ENCODE data around the gene UBE2F. TPM values are rescaled to one million over a fixed set of nuclear protein-coding genes. Genes with fewer than 3 reads are reported as not detected.
"Not testable (repeated sequence)": the region's sequence is repeated elsewhere in the genome, so short reads cannot be mapped to it uniquely, and the experiment has no call there.

Gene UBE2F
- total and polyA plus RNA-seq, 3 experiments from 2014 or later, result 65.8 to 70.7 (median 68.8) TPM

DNA sequence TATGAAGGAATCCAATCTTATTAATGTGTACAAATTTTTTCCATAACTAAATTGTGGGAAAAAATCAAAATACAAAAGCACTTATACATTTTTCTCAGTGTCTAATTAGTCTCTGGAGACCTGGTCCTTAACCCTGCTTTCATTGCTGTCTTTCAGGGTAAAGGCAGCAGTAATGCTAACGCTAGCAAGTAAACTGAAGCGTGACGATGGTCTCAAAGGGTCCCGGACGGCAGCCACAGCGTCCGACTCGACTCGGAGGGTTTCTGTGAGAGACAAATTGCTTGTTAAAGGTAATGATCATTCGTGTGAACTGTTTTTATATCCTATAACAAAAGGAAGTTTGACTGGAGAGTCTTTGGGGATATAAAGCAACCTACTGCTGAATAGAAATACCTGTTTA, 6.1 kb downstream of the UBE2F start:
- ChIA-PET POLR2A (no interaction called here), CTCF (no interaction called here)
- H3K36me3 Mint-ChIP-seq, result peaks cover 0 to 33% (median 9%) of the 10 kb centered on the region in 3 donors
- H3K27me3 Mint-ChIP-seq, result no peaks in the 10 kb centered on the region
- H3K4me1 Mint-ChIP-seq, result peaks cover 45 to 49% (median 48%) of the 10 kb centered on the region in 3 donors
- Histone ChIP-seq H3K27ac (ENCODE audit: low read depth, low read length) (no peak overlapping the region), H3K27me3 (ENCODE audit: insufficient read depth, low read length, poor library complexity, severe bottlenecking) (no peaks in the 10 kb centered on the region), H3K4me3 (ENCODE audit: low read length) (no peak overlapping the region), H3K36me3 (ENCODE audit: insufficient read depth, low read length) (peaks cover 9% of the 10 kb centered on the region), H3K9me3 (ENCODE audit: low read length) (no peaks in the 10 kb centered on the region), H3K4me1 (ENCODE audit: insufficient read depth, low read length) (peaks cover 42% of the 10 kb centered on the region)
- H3K4me3 Mint-ChIP-seq, result no peak overlapping the region
- no peak for DNase-seq
- H3K27ac Mint-ChIP-seq, result peak overlapping the region in 1 of 8 donors; percentile 30
- H3K9me3 Mint-ChIP-seq, result no peaks in the 10 kb centered on the region

- H3K27ac ChIP-seq (ENCODE audit: low read depth, low read length), result no peak overlapping the region
These were observed 10.6 kb downstream of the UBE2F start for GRCh38 chr2:237977380-237977779.

GRCh38 chr2:237978058-237978712, 11.4 kb downstream of the UBE2F start:
- Histone ChIP-seq H3K9me3 (ENCODE audit: low read length) (no peaks in the 10 kb centered on the region), H3K4me1 (ENCODE audit: insufficient read depth, low read length) (peaks cover 36% of the 10 kb centered on the region), H3K27me3 (ENCODE audit: insufficient read depth, low read length, poor library complexity, severe bottlenecking) (no peaks in the 10 kb centered on the region), H3K36me3 (ENCODE audit: insufficient read depth, low read length) (peaks cover 9% of the 10 kb centered on the region), H3K27ac (ENCODE audit: low read depth, low read length) (no peak overlapping the region), H3K4me3 (ENCODE audit: low read length) (no peak overlapping the region)
- H3K27ac Mint-ChIP-seq, result peak overlapping the region in 3 of 8 donors; percentile 12 to 87 (median 54)
- H3K4me3 Mint-ChIP-seq, result no peak overlapping the region
- H3K27me3 Mint-ChIP-seq, result no peaks in the 10 kb centered on the region
- H3K4me1 Mint-ChIP-seq, result peaks cover 39 to 48% (median 46%) of the 10 kb centered on the region in 3 donors
- H3K36me3 Mint-ChIP-seq, result peaks cover 0 to 50% (median 18%) of the 10 kb centered on the region in 3 donors
- no peak for DNase-seq
- POLR2A ChIA-PET, result no interaction called here
- CTCF ChIA-PET, result interaction anchor here (0.9 kb wide), 1 partner anchor 55 kb away, joined by 3 read pairs; no protein-coding TSS in a partner anchor
- no peaks in the 10 kb centered on the region for H3K9me3 Mint-ChIP-seq

More at GRCh38 chr2:237977380-237977779, 10.6 kb downstream of the UBE2F start:
- no peak for DNase-seq
- H3K4me1 ChIP-seq (ENCODE audit: insufficient read depth, low read length), result peaks cover 36% of the 10 kb centered on the region
- H3K27me3 ChIP-seq (ENCODE audit: insufficient read depth, low read length, poor library complexity, severe bottlenecking), result no peaks in the 10 kb centered on the region
- Mint-ChIP-seq H3K27me3 (no peaks in the 10 kb centered on the region), H3K36me3 (peaks cover 0 to 51% (median 15%) of the 10 kb centered on the region in 3 donors), H3K27ac (peak overlapping the region in 4 of 8 donors; percentile 18 to 66 (median 32)), H3K4me3 (no peak overlapping the region), H3K9me3 (no peaks in the 10 kb centered on the region), H3K4me1 (peaks cover 40 to 48% (median 48%) of the 10 kb centered on the region in 3 donors)
- no peak overlapping the region for H3K4me3 ChIP-seq (ENCODE audit: low read length)
- no peaks in the 10 kb centered on the region for H3K9me3 ChIP-seq (ENCODE audit: low read length)
- CTCF ChIA-PET, result interaction anchor here (0.9 kb wide), 1 partner anchor 55 kb away, joined by 3 read pairs; no protein-coding TSS in a partner anchor
- H3K36me3 ChIP-seq (ENCODE audit: insufficient read depth, low read length), result peaks cover 9% of the 10 kb centered on the region
- POLR2A ChIA-PET, result no interaction called here

DNA sequence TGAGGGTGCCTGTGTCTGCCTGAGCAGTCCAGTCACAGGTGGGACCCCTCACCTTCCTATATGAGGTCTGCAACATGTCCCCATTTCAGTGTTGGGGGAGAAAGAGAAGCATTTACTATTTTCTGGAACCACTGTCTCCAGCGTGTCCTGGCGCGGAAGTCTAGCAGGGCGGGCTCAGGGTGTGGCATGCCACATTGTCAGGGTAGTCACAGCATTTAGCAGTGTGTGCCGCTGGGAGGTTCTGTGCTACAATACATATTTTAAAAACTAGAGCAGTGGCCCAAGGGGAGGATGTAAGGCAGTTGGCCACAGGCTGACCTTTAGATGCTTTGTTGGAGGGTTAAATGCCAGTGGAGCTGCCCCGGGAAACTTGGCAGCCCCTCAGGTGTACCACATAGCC, 12.5 kb downstream of the UBE2F start:
- Histone ChIP-seq H3K27ac (ENCODE audit: low read depth, low read length) (no peak overlapping the region), H3K36me3 (ENCODE audit: insufficient read depth, low read length) (peaks cover 9% of the 10 kb centered on the region), H3K9me3 (ENCODE audit: low read length) (no peaks in the 10 kb centered on the region), H3K4me3 (ENCODE audit: low read length) (no peak overlapping the region), H3K27me3 (ENCODE audit: insufficient read depth, low read length, poor library complexity, severe bottlenecking) (no peaks in the 10 kb centered on the region), H3K4me1 (ENCODE audit: insufficient read depth, low read length) (peaks cover 36% of the 10 kb centered on the region)
- no peak for DNase-seq
- peaks cover 0 to 47% (median 18%) of the 10 kb centered on the region in 3 donors for H3K36me3 Mint-ChIP-seq
- ChIA-PET CTCF (interaction anchor here (1.4 kb wide), 1 partner anchor 12 kb away, joined by 5 read pairs; no protein-coding TSS in a partner anchor), POLR2A (no interaction called here)
- H3K4me3 Mint-ChIP-seq, result peak overlapping the region in 1 of 7 donors; percentile 32
- H3K4me1 Mint-ChIP-seq, result peaks cover 49 to 55% (median 52%) of the 10 kb centered on the region in 3 donors
- H3K27me3 Mint-ChIP-seq, result no peaks in the 10 kb centered on the region
- H3K27ac Mint-ChIP-seq, result peak overlapping the region in 5 of 8 donors; percentile 1 to 71 (median 61)
- no peaks in the 10 kb centered on the region for H3K9me3 Mint-ChIP-seq

DNA sequence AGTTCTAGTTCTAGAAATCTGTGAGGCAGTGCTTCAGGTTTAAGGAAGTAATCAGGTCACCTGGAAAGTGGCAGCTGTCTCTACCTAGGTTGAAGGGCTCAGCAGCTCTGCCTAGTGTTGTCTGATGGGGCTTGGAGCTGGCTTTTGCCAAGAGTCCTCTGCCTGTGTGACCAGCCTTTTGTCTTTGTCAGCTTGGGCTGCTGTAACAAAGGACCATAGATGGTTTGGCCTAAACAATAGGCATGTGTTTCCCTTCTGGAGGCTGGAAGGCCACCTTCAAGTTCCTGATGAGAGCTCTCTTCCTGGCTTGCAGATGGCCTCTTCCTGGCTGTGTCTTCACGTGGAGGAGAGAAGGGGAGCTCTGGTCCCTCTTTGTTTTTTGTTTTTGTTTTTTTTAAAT, 13.3 kb downstream of the UBE2F start:
- no peak overlapping the region for H3K4me3 ChIP-seq (ENCODE audit: low read length)
- H3K4me3 Mint-ChIP-seq, result peak overlapping the region in 2 of 7 donors; percentile 61 to 66
- no peaks in the 10 kb centered on the region for H3K9me3 Mint-ChIP-seq
- peaks cover 0 to 47% (median 18%) of the 10 kb centered on the region in 3 donors for H3K36me3 Mint-ChIP-seq
- H3K27ac Mint-ChIP-seq, result peak overlapping the region in 4 of 8 donors; percentile 21 to 88 (median 56)
- peaks cover 36% of the 10 kb centered on the region for H3K4me1 ChIP-seq (ENCODE audit: insufficient read depth, low read length)
- DNase-seq, result no peak
- CTCF ChIA-PET, result interaction anchor here (1.4 kb wide), 1 partner anchor 11 kb away, joined by 5 read pairs; no protein-coding TSS in a partner anchor
- no peak overlapping the region for H3K27ac ChIP-seq (ENCODE audit: low read depth, low read length)
- H3K27me3 Mint-ChIP-seq, result no peaks in the 10 kb centered on the region
- H3K27me3 ChIP-seq (ENCODE audit: insufficient read depth, low read length, poor library complexity, severe bottlenecking), result no peaks in the 10 kb centered on the region
- POLR2A ChIA-PET, result no interaction called here
- H3K36me3 ChIP-seq (ENCODE audit: insufficient read depth, low read length), result peaks cover 9% of the 10 kb centered on the region
- H3K9me3 ChIP-seq (ENCODE audit: low read length), result no peaks in the 10 kb centered on the region
- H3K4me1 Mint-ChIP-seq, result peaks cover 52 to 62% (median 57%) of the 10 kb centered on the region in 3 donors

DNA sequence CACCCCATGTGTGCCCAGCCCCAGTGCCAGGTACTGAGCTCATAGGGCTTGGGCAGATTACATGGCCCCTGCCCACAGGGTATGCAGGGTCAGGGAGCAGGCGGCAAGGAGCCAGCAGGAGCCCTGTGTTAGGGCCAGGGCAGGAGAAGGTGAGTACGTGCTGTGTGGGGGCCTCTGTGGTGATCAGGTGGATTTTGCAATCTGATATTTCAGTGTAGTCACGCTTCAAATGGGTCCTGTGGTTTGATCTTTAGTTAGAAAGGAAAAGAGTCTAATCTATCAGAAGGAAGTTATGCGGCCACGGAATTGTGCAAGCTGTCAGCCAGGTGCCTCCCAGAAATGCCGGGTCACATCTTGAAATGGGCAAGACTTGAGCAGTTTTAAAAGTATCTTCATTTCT, 13.9 kb downstream of the UBE2F start:
- H3K4me3 Mint-ChIP-seq, result peak overlapping the region in 6 of 7 donors; percentile 4 to 71 (median 44)
- no peaks in the 10 kb centered on the region for H3K9me3 Mint-ChIP-seq
- H3K27me3 Mint-ChIP-seq, result no peaks in the 10 kb centered on the region
- H3K27ac Mint-ChIP-seq, result peak overlapping the region; percentile 5 to 97 (median 62)
- Histone ChIP-seq H3K36me3 (ENCODE audit: insufficient read depth, low read length) (peaks cover 6% of the 10 kb centered on the region), H3K27me3 (ENCODE audit: insufficient read depth, low read length, poor library complexity, severe bottlenecking) (no peaks in the 10 kb centered on the region), H3K4me1 (ENCODE audit: insufficient read depth, low read length) (peaks cover 36% of the 10 kb centered on the region), H3K27ac (ENCODE audit: low read depth, low read length) (no peak overlapping the region), H3K4me3 (ENCODE audit: low read length) (no peak overlapping the region), H3K9me3 (ENCODE audit: low read length) (no peaks in the 10 kb centered on the region)
- no peak for DNase-seq
- CTCF ChIA-PET, result interaction anchor here (1.3 to 1.4 kb wide), 2 partner anchors 10 to 17 kb away, joined by 3 to 5 read pairs; no protein-coding TSS in a partner anchor
- peaks cover 55 to 69% (median 64%) of the 10 kb centered on the region in 3 donors for H3K4me1 Mint-ChIP-seq
- H3K36me3 Mint-ChIP-seq, result peaks cover 0 to 42% (median 19%) of the 10 kb centered on the region in 3 donors
- POLR2A ChIA-PET, result no interaction called here

DNA sequence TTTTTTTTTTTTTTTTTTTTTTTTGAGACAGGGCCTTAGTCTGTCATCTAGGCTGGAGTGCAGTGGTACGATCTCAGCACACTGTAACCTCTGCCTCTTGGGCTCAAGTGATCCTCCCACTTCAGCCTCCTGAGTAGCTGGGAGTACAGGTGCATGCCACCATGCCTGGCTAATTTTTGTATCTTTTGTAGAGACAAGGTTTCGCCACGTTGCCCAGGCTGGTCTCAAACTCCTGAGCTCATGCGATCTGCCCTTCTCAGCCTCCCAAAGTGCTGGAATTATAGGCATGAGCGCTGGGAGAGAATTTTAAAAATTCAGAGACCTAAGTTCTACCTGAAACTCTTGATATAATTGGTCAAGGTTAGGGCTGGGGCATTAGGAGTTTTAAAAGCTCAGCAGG, 14.8 kb downstream of the UBE2F start:
- peak overlapping the region in 1 of 8 donors; percentile 81 for H3K27ac Mint-ChIP-seq
- CTCF ChIA-PET, result interaction anchor here (1.3 kb wide), 1 partner anchor 16 kb away, joined by 3 read pairs; no protein-coding TSS in a partner anchor
- H3K27me3 Mint-ChIP-seq; H3K27me3 ChIP-seq (ENCODE audit: insufficient read depth, low read length, poor library complexity, severe bottlenecking); H3K9me3 ChIP-seq (ENCODE audit: low read length); H3K27ac ChIP-seq (ENCODE audit: low read depth, low read length); POLR2A ChIA-PET; DNase-seq; H3K4me3 Mint-ChIP-seq; H3K4me3 ChIP-seq (ENCODE audit: low read length); H3K36me3 ChIP-seq (ENCODE audit: insufficient read depth, low read length); H3K9me3 Mint-ChIP-seq: not testable (repeated sequence)
- H3K36me3 Mint-ChIP-seq, result peaks cover 0 to 36% (median 19%) of the 10 kb centered on the region in 3 donors
- H3K4me1 Mint-ChIP-seq, result peaks cover 54 to 70% (median 66%) of the 10 kb centered on the region in 3 donors
- H3K4me1 ChIP-seq (ENCODE audit: insufficient read depth, low read length), result peaks cover 36% of the 10 kb centered on the region
